ENCODE results near the gene OCRL.

The OCRL gene

GRCh38 chrX:129634541-129634940 is 94.5 kb downstream of the OCRL start:
- peak; percentile 36 for DNase-seq (ENCODE audit: low read depth, low spot score)

- DNase-seq (ENCODE audit: low read depth, low spot score) = no peak
These were observed 96.2 kb downstream of the OCRL start for GRCh38 chrX:129636175-129636681.

- peak; percentile 92 for DNase-seq (ENCODE audit: low read depth, low spot score)
These were observed 97.4 kb downstream of the OCRL start for GRCh38 chrX:129637217-129638109.

GRCh38 chrX:129638917-129639316 is 98.9 kb downstream of the OCRL start:
- no peak for DNase-seq (ENCODE audit: low read depth, low spot score)

GRCh38 chrX:129640737-129641136 is 100.7 kb downstream of the OCRL start:
- no peak for DNase-seq (ENCODE audit: low read depth, low spot score)

GRCh38 chrX:129641469-129641868 is 101.4 kb downstream of the OCRL start:
- no peak for DNase-seq (ENCODE audit: low read depth, low spot score)

GRCh38 chrX:129641941-129642340 is 101.9 kb downstream of the OCRL start:
- no peak for DNase-seq (ENCODE audit: low read depth, low spot score)

Data from ELF-1 (cell line).